ENCODE results near the gene RBP3.

RBP3 gene

GRCh38 chr10:47331954-47332353, 16.2 kb upstream of the RBP3 start:
- Histone ChIP-seq H3K27me3 (ENCODE audit: insufficient read depth, poor library complexity, severe bottlenecking) (peaks cover 4% of the 10 kb centered on the region), H3K27ac (replicated peaks) (no peak overlapping the region), H3K4me3 (replicated peaks; ENCODE audit: insufficient read depth, low read length) (no peak overlapping the region)
- no peak for TF ChIP-seq GABPA (IDR thresholded peaks at IDR 0.05; ENCODE audit: low read depth)
- TF ChIP-seq SPI1 (IDR thresholded peaks at IDR 0.05; ENCODE audit: borderline replicate concordance, low read depth): no peak
- TF ChIP-seq POLR2AphosphoS5 (IDR thresholded peaks at IDR 0.05; ENCODE audit: low read depth): no peak
- no peak for TF ChIP-seq REST (IDR thresholded peaks at IDR 0.05; ENCODE audit: insufficient replicate concordance, low read depth)
- TF ChIP-seq CTCF (IDR thresholded peaks at IDR 0.05; ENCODE audit: insufficient read depth, low read length): no peak
- DNase-seq (ENCODE audit: low read depth in 1 of 2, low spot score in 1 of 2): no peak

- DNase-seq (ENCODE audit: low read depth in 1 of 2, low spot score in 1 of 2): no peak
- TF ChIP-seq POLR2AphosphoS5 (IDR thresholded peaks at IDR 0.05; ENCODE audit: low read depth): no peak
- no peak for TF ChIP-seq CTCF (IDR thresholded peaks at IDR 0.05; ENCODE audit: insufficient read depth, low read length)
- no peak for TF ChIP-seq GABPA (IDR thresholded peaks at IDR 0.05; ENCODE audit: low read depth)
- TF ChIP-seq REST (IDR thresholded peaks at IDR 0.05; ENCODE audit: insufficient replicate concordance, low read depth): no peak
- Histone ChIP-seq H3K4me3 (replicated peaks; ENCODE audit: insufficient read depth, low read length) (no peak overlapping the region), H3K27ac (replicated peaks) (no peak overlapping the region), H3K27me3 (ENCODE audit: insufficient read depth, poor library complexity, severe bottlenecking) (peaks cover 4% of the 10 kb centered on the region)
These were observed 15.8 kb upstream of the RBP3 start for GRCh38 chr10:47332371-47332770.

GRCh38 chr10:47332946-47333345, 15.2 kb upstream of the RBP3 start:
- TF ChIP-seq REST (IDR thresholded peaks at IDR 0.05; ENCODE audit: insufficient replicate concordance, low read depth): no peak
- TF ChIP-seq SPI1 (IDR thresholded peaks at IDR 0.05; ENCODE audit: borderline replicate concordance, low read depth): no peak
- TF ChIP-seq GABPA (IDR thresholded peaks at IDR 0.05; ENCODE audit: low read depth): no peak
- H3K27ac ChIP-seq (replicated peaks): no peak overlapping the region
- H3K4me3 ChIP-seq (replicated peaks; ENCODE audit: insufficient read depth, low read length): no peak overlapping the region
- DNase-seq (ENCODE audit: low read depth in 1 of 2, low spot score in 1 of 2): no peak
- H3K27me3 ChIP-seq (ENCODE audit: insufficient read depth, poor library complexity, severe bottlenecking): peaks cover 4% of the 10 kb centered on the region

- H3K4me3 ChIP-seq (replicated peaks; ENCODE audit: insufficient read depth, low read length): no peak overlapping the region
- TF ChIP-seq GABPA (IDR thresholded peaks at IDR 0.05; ENCODE audit: low read depth) (no peak), REST (IDR thresholded peaks at IDR 0.05; ENCODE audit: insufficient replicate concordance, low read depth) (no peak), POLR2AphosphoS5 (IDR thresholded peaks at IDR 0.05; ENCODE audit: low read depth) (no peak), SPI1 (IDR thresholded peaks at IDR 0.05; ENCODE audit: borderline replicate concordance, low read depth) (no peak), CTCF (IDR thresholded peaks at IDR 0.05; ENCODE audit: insufficient read depth, low read length) (no peak)
- no peak for DNase-seq (ENCODE audit: low read depth in 1 of 2, low spot score in 1 of 2)
- no peak overlapping the region for H3K27ac ChIP-seq (replicated peaks)
- H3K27me3 ChIP-seq (ENCODE audit: insufficient read depth, poor library complexity, severe bottlenecking): peaks cover 4% of the 10 kb centered on the region
These were observed 14.6 kb upstream of the RBP3 start for GRCh38 chr10:47333532-47333931.
